GM18508 (cell line): ENCODE measurements around the gene MSI2.
A peak's percentile ranks its signal among the peaks of the same experiment; 100 is the strongest.

Experiments
- ATAC-seq: cut with Tn5 transposase; IDR thresholded peaks from one replicate; pipeline ENCODE4 v1.9.1; 2021; ENCODE audit warnings: moderate number of reproducible peaks; ENCODE audit not compliant: insufficient read depth, unreplicated experiment

MSI2 gene

DNA sequence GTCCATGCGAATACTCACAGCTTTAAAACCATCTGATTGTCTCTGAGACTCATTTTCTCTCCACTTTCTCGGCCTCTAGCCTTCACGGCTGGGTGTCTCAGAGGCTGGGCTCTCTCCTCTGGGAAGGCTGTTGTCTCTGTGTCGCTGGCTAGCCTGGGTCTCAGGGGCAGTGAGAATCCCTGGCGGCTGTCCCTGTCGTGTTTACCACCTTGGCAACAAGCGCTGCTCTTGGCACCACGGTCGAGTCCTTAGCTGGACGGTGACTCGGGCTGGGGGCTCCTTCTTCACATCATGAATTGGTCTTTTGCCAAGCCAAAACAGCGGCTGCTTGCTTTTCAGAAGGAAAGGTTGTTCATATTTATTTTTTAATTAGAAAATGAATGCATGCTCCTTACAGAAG, 81.1 kb downstream of the MSI2 start:
- no peak for ATAC-seq

DNA sequence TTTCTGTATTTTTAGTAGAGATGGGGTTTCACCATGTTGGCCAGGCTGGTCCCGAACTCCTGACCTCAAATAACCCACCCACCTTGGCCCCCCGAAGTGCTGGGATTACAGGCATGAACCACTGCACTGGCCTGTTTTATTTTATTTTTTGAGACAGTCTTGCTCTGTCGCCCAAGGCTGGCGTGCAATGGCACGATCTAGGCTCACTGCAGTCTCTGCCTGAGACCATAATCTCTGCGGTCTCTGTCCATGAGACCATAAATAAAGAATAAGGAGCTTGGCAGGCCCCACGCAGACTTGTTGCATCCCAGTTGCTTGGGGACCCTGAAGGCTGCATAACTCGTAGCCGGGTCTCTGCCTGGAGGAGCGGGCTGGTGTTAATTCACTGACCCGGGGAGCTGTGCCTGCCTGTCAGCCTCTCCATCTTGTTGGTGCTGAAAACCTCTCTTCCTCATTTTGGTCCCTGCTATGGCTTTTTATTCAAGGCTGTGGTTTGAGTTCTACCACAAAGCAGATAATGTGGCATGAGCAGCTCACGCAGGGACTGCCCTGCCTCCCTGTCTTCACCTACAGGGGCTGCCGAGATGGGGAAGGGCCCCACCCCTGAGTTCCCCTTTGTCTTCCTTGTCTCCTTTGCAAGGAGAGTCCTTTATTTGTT, 82.1 kb downstream of the MSI2 start:
- peak; percentile 69 for ATAC-seq

GRCh38 chr17:57340160-57340981, 84.0 kb downstream of the MSI2 start:
- ATAC-seq, result no peak

DNA sequence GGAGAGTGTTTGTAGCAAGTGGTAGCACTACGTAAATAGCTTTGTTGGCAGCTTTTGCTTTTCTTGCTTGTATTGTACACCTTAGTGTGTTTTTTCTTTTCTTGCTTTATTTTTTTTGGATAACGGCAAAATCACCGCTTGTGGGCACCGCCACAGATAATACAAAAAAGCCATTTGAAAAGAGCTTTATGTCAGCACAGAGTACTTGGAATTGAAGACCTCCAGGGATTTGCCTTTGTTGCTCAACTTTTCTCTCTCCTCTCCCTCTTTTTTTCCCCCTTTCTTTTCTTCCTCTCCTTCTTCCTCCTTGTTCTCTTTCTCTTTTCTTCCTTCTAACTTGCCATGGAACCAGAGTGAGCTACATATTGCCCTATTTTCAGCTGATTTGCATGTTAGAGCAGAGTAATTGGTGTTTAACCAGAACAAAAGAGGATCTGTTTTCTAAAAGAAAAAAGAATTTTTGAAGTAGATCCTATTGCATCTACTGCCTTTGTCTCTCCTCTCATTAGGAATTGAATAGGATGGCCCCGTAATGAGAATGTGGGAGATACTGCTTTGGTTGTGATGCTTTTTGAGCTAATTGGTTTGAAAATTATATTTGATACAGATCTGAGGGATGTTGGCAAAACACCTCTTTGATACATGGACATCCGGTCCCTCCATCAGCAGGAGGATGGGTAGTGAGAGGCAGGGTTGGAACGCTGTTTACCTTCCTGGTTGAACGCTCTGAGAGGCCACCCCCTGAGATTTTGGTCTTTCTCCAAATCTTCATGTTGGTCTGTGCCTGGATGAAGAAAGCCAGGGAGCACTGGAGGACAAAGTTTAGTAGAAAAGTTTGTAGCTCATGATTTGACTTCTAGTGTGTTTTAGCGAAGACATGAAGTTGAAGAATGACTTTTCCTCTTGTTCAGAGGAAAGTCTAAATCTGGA, 85.6 kb downstream of the MSI2 start:
- ATAC-seq, result no peak

DNA sequence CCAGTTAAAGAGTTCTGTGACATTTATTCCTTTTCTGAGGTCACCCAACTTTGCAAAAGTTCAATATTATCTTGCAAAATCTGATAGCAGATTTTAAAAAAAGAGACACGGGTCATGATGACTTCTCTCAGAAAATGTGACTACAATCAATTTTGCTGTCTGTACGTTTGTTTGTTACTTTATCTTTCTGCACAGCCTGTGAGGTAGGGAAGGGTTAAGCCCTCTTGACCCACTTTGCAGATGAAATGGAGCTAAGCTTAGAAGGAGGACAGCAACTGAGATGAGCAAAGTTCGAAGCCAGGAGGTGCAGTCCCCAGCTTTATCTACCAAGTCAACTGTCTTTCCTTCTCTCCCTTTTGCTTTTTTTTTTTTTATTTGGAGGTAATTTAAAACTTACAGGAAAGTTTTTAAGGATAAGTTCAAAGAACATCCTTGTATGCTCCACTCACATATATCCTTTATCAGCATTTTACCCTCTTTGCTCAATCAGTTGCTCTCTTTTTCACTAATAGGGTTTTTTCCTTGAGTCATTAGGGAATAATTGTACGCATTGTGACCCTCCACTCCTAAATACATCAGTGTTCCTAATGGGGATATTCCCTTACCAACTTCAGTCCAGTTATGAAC, 86.8 kb downstream of the MSI2 start:
- ATAC-seq, result no peak

DNA sequence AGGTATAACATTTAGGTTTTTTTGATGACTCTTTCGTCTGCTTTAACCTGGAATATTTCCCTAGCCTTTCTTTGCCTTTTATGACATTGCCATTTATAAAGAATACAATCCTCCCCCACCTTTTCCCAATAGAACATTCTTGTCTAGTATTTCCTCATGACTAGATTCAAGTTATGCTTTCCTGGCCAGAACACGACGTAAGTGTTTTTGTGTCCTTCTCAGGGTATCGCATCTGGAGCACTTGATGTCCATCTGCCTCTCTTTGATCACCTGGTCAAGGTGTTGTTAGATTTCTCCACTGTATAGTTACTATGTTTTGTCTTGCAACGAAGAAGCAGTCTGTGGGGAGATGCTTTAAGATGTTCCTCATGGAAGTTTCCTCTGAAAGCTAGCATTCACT, 87.4 kb downstream of the MSI2 start:
- no peak for ATAC-seq

DNA sequence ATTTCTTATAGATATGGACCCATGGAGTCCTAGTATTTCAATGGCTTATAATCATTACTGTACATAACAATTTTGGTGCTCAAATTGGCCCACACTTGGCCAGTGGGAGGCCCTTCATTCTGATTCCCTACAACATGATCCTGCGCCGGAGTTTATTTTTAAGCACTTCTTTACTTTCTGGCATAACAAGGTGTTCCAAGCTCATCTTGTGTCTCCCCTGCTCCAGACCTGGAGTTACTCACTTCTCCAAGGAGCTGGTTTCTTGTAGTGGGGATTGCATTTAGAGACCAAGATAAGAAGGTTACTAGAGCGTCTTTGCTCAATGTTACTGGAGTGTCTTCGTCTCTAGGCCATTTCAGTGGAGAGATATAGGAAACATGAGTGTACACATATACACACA, 87.9 kb downstream of the MSI2 start:
- no peak for ATAC-seq

GRCh38 chr17:57349541-57350247, 93.4 kb downstream of the MSI2 start:
- no peak for ATAC-seq

GRCh38 chr17:57350266-57350665, 93.9 kb downstream of the MSI2 start:
- no peak for ATAC-seq

- ATAC-seq, result no peak
Observed at GRCh38 chr17:57352665-57353175, 96.4 kb downstream of the MSI2 start.

- no peak for ATAC-seq
Observed at GRCh38 chr17:57354673-57355072, 98.3 kb downstream of the MSI2 start.

GRCh38 chr17:57355090-57355859, 99.0 kb downstream of the MSI2 start:
- ATAC-seq, result no peak

DNA sequence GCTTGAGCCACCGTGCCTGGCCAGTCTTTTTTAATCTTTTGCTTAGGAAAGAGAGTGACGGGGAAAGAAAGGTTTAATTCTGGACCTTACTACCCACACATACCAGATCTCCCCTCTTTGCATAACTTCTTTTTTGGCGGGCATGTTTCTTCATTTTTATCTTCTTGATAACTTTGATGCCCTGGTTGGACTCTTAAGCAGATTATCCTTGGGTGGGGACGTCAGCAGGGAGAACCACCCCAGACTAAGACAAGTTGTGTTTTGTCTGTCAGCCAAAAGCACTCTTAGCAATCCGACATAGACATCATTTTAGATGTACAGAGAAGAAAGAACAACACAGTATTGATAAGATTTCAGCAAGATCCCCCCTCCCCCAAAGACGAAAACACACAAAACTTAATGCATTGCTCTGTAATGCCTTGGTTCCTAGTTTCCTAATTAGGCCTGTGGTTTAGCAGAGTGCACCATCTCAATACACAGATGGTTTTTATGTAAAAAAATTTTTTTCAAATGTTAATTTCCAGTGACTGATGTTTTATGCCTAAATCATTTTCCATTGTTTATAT, 99.9 kb downstream of the MSI2 start:
- no peak for ATAC-seq

DNA sequence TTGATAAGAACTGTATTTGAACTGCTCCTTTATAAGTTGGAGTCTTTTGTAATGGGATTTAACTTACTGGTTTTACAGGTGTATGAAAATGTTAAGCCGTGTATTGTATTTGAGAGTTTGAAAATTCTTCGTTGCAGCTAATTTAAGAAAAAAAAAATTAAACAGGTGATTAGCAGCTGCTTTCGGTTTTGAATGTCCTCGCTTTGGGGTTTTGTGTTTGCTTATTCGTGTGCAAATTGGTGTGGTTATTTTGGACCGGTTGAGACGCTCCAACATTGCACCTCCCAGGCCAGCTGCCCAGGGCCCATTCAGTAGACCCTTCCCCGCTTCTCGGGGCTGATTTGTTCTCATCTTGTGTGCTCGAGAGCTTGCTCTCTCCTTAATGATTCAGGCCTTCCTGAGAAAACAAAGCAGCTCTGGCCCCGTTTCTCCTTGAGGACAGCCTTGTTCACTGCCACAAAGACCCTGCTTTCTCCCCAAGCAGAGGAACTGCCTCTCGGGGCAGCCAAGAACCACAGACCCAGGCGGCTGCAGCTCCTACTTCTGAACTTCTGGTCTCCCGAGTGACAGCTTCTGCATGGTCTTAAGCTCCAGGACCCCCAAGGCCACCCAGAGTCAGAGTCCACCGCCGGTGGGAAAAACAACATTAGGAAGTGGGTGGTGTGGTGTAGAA, 100.5 kb downstream of the MSI2 start:
- ATAC-seq, result peak; percentile 5

- peak; percentile 35 for ATAC-seq
Observed at GRCh38 chr17:57357392-57357784, 101.1 kb downstream of the MSI2 start.

GRCh38 chr17:57357830-57358430, 101.6 kb downstream of the MSI2 start:
- ATAC-seq, result peak; percentile 41

DNA sequence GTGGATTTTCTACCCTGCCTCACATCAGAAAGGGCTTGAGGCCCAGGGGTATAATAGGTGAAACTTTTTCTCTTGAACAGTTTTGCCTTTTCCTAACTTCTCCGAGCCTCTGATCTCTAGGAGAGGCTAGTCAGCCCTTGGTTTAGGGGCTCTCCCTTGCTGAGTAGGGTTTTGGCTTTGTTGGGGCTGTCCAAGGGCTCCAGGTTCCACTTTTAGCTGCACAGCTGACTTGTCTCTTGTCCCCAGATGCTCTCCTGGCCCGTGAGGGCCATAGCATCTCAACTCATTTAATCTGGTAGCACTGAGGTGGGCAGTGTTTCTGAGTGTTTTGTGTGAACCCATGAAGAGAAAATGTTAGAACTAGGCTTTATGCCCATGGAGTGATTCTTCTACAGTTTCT, 103.9 kb downstream of the MSI2 start:
- ATAC-seq, result no peak
